ENCODE data around the gene CNTNAP2. TPM values are rescaled to one million over a fixed set of nuclear protein-coding genes. Genes with fewer than 3 reads are reported as not detected.

Gene CNTNAP2
- total and polyA plus RNA-seq, 4 donors, result not detected

GRCh38 chr7:148266795-148267194 lies 2150.2 kb downstream of the CNTNAP2 start:
- Histone ChIP-seq H3K27ac (ENCODE audit: low read depth in 1 of 2, low read length in 2 of 2) (no peak overlapping the region), H3K4me3 (ENCODE audit: low read length in 2 of 2) (no peak overlapping the region), H3K27me3 (ENCODE audit: control insufficient read depth in 1 of 2, insufficient read depth in 2 of 2, low read length in 1 of 2) (no peaks in the 10 kb centered on the region), H3K36me3 (ENCODE audit: control insufficient read depth in 1 of 2, insufficient read depth in 2 of 2, low read length in 1 of 2) (no peaks in the 10 kb centered on the region), H3K4me1 (ENCODE audit: control insufficient read depth in 1 of 2, insufficient read depth in 2 of 2, low read length in 2 of 2) (no peaks in the 10 kb centered on the region), H3K9me3 (ENCODE audit: control insufficient read depth, low read length) (no peaks in the 10 kb centered on the region)
- no peak for ATAC-seq (ENCODE audit: low FRiP score)
- 86 to 87% methylated on average over 8 of the region's 8 CpGs for WGBS, 2 donors
- intact Hi-C loops (cut with DNase I), result no loop called here
- no peak for DNase-seq

GRCh38 chr7:148270576-148270975 lies 2154.0 kb downstream of the CNTNAP2 start:
- H3K36me3 ChIP-seq (ENCODE audit: control insufficient read depth in 1 of 2, insufficient read depth in 2 of 2, low read length in 1 of 2), result no peaks in the 10 kb centered on the region
- no peak for ATAC-seq (ENCODE audit: low FRiP score)
- no peaks in the 10 kb centered on the region for H3K27me3 ChIP-seq (ENCODE audit: control insufficient read depth in 1 of 2, insufficient read depth in 2 of 2, low read length in 1 of 2)
- H3K4me1 ChIP-seq (ENCODE audit: control insufficient read depth in 1 of 2, insufficient read depth in 2 of 2, low read length in 2 of 2), result no peaks in the 10 kb centered on the region
- DNase-seq, result no peak
- intact Hi-C loops (cut with DNase I), result no loop called here
- 86% methylated on average over 4 of the region's 4 CpGs for WGBS, 2 donors
- H3K27ac ChIP-seq (ENCODE audit: low read depth in 1 of 2, low read length in 2 of 2), result no peak overlapping the region
- no peaks in the 10 kb centered on the region for H3K9me3 ChIP-seq (ENCODE audit: control insufficient read depth, low read length)
- no peak overlapping the region for H3K4me3 ChIP-seq (ENCODE audit: low read length in 2 of 2)

- 92 to 96% methylated on average over 3 of the region's 3 CpGs for WGBS, 2 donors
- ATAC-seq (ENCODE audit: low FRiP score) (no peak), DNase-seq (no peak)
- H3K4me1 ChIP-seq (ENCODE audit: control insufficient read depth in 1 of 2, insufficient read depth in 2 of 2, low read length in 2 of 2), result no peaks in the 10 kb centered on the region
- no peak overlapping the region for H3K27ac ChIP-seq (ENCODE audit: low read depth in 1 of 2, low read length in 2 of 2)
- peaks cover 3% of the 10 kb centered on the region for H3K9me3 ChIP-seq (ENCODE audit: control insufficient read depth, low read length)
- peaks cover 0 to 3% of the 10 kb centered on the region in 2 donors for H3K27me3 ChIP-seq (ENCODE audit: control insufficient read depth in 1 of 2, insufficient read depth in 2 of 2, low read length in 1 of 2)
- no peak overlapping the region for H3K4me3 ChIP-seq (ENCODE audit: low read length in 2 of 2)
- H3K36me3 ChIP-seq (ENCODE audit: control insufficient read depth in 1 of 2, insufficient read depth in 2 of 2, low read length in 1 of 2), result no peaks in the 10 kb centered on the region
- intact Hi-C loops (cut with DNase I), result no loop called here
Observed at GRCh38 chr7:148274118-148274517, 2157.5 kb downstream of the CNTNAP2 start.

- 39 to 41% methylated on average over 4 of the region's 4 CpGs for WGBS, 2 donors
- Histone ChIP-seq H3K36me3 (ENCODE audit: control insufficient read depth in 1 of 2, insufficient read depth in 2 of 2, low read length in 1 of 2) (no peaks in the 10 kb centered on the region), H3K27ac (ENCODE audit: low read depth in 1 of 2, low read length in 2 of 2) (no peak overlapping the region), H3K4me1 (ENCODE audit: control insufficient read depth in 1 of 2, insufficient read depth in 2 of 2, low read length in 2 of 2) (no peaks in the 10 kb centered on the region), H3K27me3 (ENCODE audit: control insufficient read depth in 1 of 2, insufficient read depth in 2 of 2, low read length in 1 of 2) (peaks cover 0 to 3% of the 10 kb centered on the region in 2 donors), H3K9me3 (ENCODE audit: control insufficient read depth, low read length) (peaks cover 3% of the 10 kb centered on the region), H3K4me3 (ENCODE audit: low read length in 2 of 2) (no peak overlapping the region)
- ATAC-seq (ENCODE audit: low FRiP score) (no peak), DNase-seq (no peak)
- intact Hi-C loops (cut with DNase I), result no loop called here
Observed at GRCh38 chr7:148275359-148275890, 2158.8 kb downstream of the CNTNAP2 start.

- H3K4me3 ChIP-seq (ENCODE audit: low read length in 2 of 2), result no peak overlapping the region
- H3K4me1 ChIP-seq (ENCODE audit: control insufficient read depth in 1 of 2, insufficient read depth in 2 of 2, low read length in 2 of 2), result no peaks in the 10 kb centered on the region
- 76% methylated on average over 11 of the region's 11 CpGs for WGBS, 2 donors
- H3K27me3 ChIP-seq (ENCODE audit: control insufficient read depth in 1 of 2, insufficient read depth in 2 of 2, low read length in 1 of 2), result peaks cover 0 to 3% of the 10 kb centered on the region in 2 donors
- H3K36me3 ChIP-seq (ENCODE audit: control insufficient read depth in 1 of 2, insufficient read depth in 2 of 2, low read length in 1 of 2), result no peaks in the 10 kb centered on the region
- H3K27ac ChIP-seq (ENCODE audit: low read depth in 1 of 2, low read length in 2 of 2), result no peak overlapping the region
- intact Hi-C loops (cut with DNase I), result no loop called here
- ATAC-seq (ENCODE audit: low FRiP score) (peak; percentile 20), DNase-seq (no peak)
- peaks cover 3% of the 10 kb centered on the region for H3K9me3 ChIP-seq (ENCODE audit: control insufficient read depth, low read length)
Observed at GRCh38 chr7:148276314-148277041, 2159.9 kb downstream of the CNTNAP2 start.

GRCh38 chr7:148277042-148277660 lies 2160.6 kb downstream of the CNTNAP2 start:
- no peaks in the 10 kb centered on the region for H3K4me1 ChIP-seq (ENCODE audit: control insufficient read depth in 1 of 2, insufficient read depth in 2 of 2, low read length in 2 of 2)
- 71 to 72% methylated on average over 10 to 11 of the region's 11 CpGs for WGBS, 2 donors
- no peak overlapping the region for H3K27ac ChIP-seq (ENCODE audit: low read depth in 1 of 2, low read length in 2 of 2)
- H3K9me3 ChIP-seq (ENCODE audit: control insufficient read depth, low read length), result peaks cover 3% of the 10 kb centered on the region
- H3K36me3 ChIP-seq (ENCODE audit: control insufficient read depth in 1 of 2, insufficient read depth in 2 of 2, low read length in 1 of 2), result no peaks in the 10 kb centered on the region
- H3K4me3 ChIP-seq (ENCODE audit: low read length in 2 of 2), result no peak overlapping the region
- DNase-seq (no peak), ATAC-seq (ENCODE audit: low FRiP score) (no peak)
- H3K27me3 ChIP-seq (ENCODE audit: control insufficient read depth in 1 of 2, insufficient read depth in 2 of 2, low read length in 1 of 2), result peaks cover 0 to 3% of the 10 kb centered on the region in 2 donors
- intact Hi-C loops (cut with DNase I), result no loop called here

GRCh38 chr7:148286150-148286549 lies 2169.5 kb downstream of the CNTNAP2 start:
- no peak overlapping the region for H3K27ac ChIP-seq (ENCODE audit: low read depth in 1 of 2, low read length in 2 of 2)
- no peaks in the 10 kb centered on the region for H3K9me3 ChIP-seq (ENCODE audit: control insufficient read depth, low read length)
- intact Hi-C loops (cut with DNase I), result no loop called here
- DNase-seq (no peak), ATAC-seq (ENCODE audit: low FRiP score) (no peak)
- no peaks in the 10 kb centered on the region for H3K4me1 ChIP-seq (ENCODE audit: control insufficient read depth in 1 of 2, insufficient read depth in 2 of 2, low read length in 2 of 2)
- H3K36me3 ChIP-seq (ENCODE audit: control insufficient read depth in 1 of 2, insufficient read depth in 2 of 2, low read length in 1 of 2), result no peaks in the 10 kb centered on the region
- no peaks in the 10 kb centered on the region for H3K27me3 ChIP-seq (ENCODE audit: control insufficient read depth in 1 of 2, insufficient read depth in 2 of 2, low read length in 1 of 2)
- WGBS, 2 donors, result 5 to 23% methylated on average over 2 of the region's 2 CpGs
- no peak overlapping the region for H3K4me3 ChIP-seq (ENCODE audit: low read length in 2 of 2)

- 46 to 95% methylated on average over 2 of the region's 2 CpGs for WGBS, 2 donors
- Histone ChIP-seq H3K4me3 (ENCODE audit: low read length in 2 of 2) (no peak overlapping the region), H3K4me1 (ENCODE audit: control insufficient read depth in 1 of 2, insufficient read depth in 2 of 2, low read length in 2 of 2) (no peaks in the 10 kb centered on the region), H3K27ac (ENCODE audit: low read depth in 1 of 2, low read length in 2 of 2) (no peak overlapping the region), H3K36me3 (ENCODE audit: control insufficient read depth in 1 of 2, insufficient read depth in 2 of 2, low read length in 1 of 2) (no peaks in the 10 kb centered on the region), H3K27me3 (ENCODE audit: control insufficient read depth in 1 of 2, insufficient read depth in 2 of 2, low read length in 1 of 2) (no peaks in the 10 kb centered on the region), H3K9me3 (ENCODE audit: control insufficient read depth, low read length) (no peaks in the 10 kb centered on the region)
- intact Hi-C loops (cut with DNase I), result no loop called here
- ATAC-seq (ENCODE audit: low FRiP score), result no peak
- DNase-seq, result no peak
Observed at GRCh38 chr7:148287538-148287937, 2170.9 kb downstream of the CNTNAP2 start.

Measured in aorta (tissue), 5 donors.